ENCODE data around the gene GSX1. TPM values are rescaled to one million over a fixed set of nuclear protein-coding genes. Genes with fewer than 3 reads are reported as not detected.

The GSX1 gene
- polyA plus RNA-seq, 3 donors, result not detected

- TF ChIP-seq CTCF (IDR thresholded peaks at IDR 0.05), result no peak
- intact Hi-C loops (cut with micrococcal nuclease), result no loop called here
These were observed 336 bp upstream of the GSX1 start for GRCh38 chr13:27791901-27792392.

GRCh38 chr13:27793507-27794367 lies 1.5 kb downstream of the GSX1 start:
- peaks cover 90 to 96% of the 10 kb centered on the region in 2 donors for H3K27me3 ChIP-seq (ENCODE audit: control insufficient read depth in 2 of 2, insufficient read depth in 2 of 2, low read length in 2 of 2)
- no peak overlapping the region for H3K27ac ChIP-seq (ENCODE audit: low read depth in 1 of 2, low read length in 2 of 2)
- no peak for TF ChIP-seq CTCF (IDR thresholded peaks at IDR 0.05)
- H3K4me2 ChIP-seq (replicated peaks; ENCODE audit: extremely low read depth, low read length, poor library complexity, severe bottlenecking), result no peak overlapping the region
- 7% methylated on average over 63 of the region's 63 CpGs for WGBS (ENCODE audit: insufficient coverage)
- no peaks in the 10 kb centered on the region for H3K79me2 ChIP-seq (ENCODE audit: insufficient read depth, low read length)
- H3K27me3 Mint-ChIP-seq (ENCODE audit: low read depth in 3 of 3), result peaks cover 89 to 99% (median 93%) of the 10 kb centered on the region in 3 donors
- no peak overlapping the region for H3K9ac ChIP-seq (ENCODE audit: insufficient read depth, low read length, poor library complexity, severe bottlenecking)
- intact Hi-C loops (cut with micrococcal nuclease), result no loop called here
- DNase-seq, result no peak
- peaks cover 21% of the 10 kb centered on the region for H3K4me1 Mint-ChIP-seq
- peak overlapping the region in 1 of 2 donors; percentile 87 for H3K4me3 Mint-ChIP-seq
- no peak overlapping the region for H3K27ac Mint-ChIP-seq
- no peak overlapping the region for H2AFZ ChIP-seq (ENCODE audit: insufficient read depth, low read depth, low read length, poor library complexity, severe bottlenecking)
- H3K9me3 Mint-ChIP-seq, result peaks cover 0 to 33% (median 18%) of the 10 kb centered on the region in 7 donors
- peaks cover 0 to 37% of the 10 kb centered on the region in 2 donors for H3K9me3 ChIP-seq (replicated peaks in 1 of 2; ENCODE audit: control insufficient read depth in 1 of 2, insufficient read depth in 1 of 2, low read length in 2 of 2)
- no peaks in the 10 kb centered on the region for H4K20me1 ChIP-seq (ENCODE audit: insufficient read depth, low read length)
- H3K4me3 ChIP-seq (replicated peaks in 1 of 3; ENCODE audit: low read depth in 2 of 3, low read length in 3 of 3), result no peak overlapping the region
- no peaks in the 10 kb centered on the region for H3K36me3 ChIP-seq (replicated peaks in 1 of 2; ENCODE audit: control insufficient read depth in 1 of 2, insufficient read depth in 2 of 2, low read length in 2 of 2)
- H3K36me3 Mint-ChIP-seq, result peaks cover 2 to 5% of the 10 kb centered on the region in 2 donors
- peaks cover 0 to 8% of the 10 kb centered on the region in 2 donors for H3K4me1 ChIP-seq (ENCODE audit: control insufficient read depth in 1 of 2, insufficient read depth in 2 of 2, low read length in 2 of 2)

More at GRCh38 chr13:27791901-27792392, 336 bp upstream of the GSX1 start:
- 11% methylated on average over 22 of the region's 22 CpGs for WGBS (ENCODE audit: insufficient coverage)
- H3K4me3 Mint-ChIP-seq, result peak overlapping the region in 1 of 2 donors; percentile 90
- Histone ChIP-seq H3K4me1 (ENCODE audit: control insufficient read depth in 1 of 2, insufficient read depth in 2 of 2, low read length in 2 of 2) (peaks cover 0 to 8% of the 10 kb centered on the region in 2 donors), H2AFZ (ENCODE audit: insufficient read depth, low read depth, low read length, poor library complexity, severe bottlenecking) (no peak overlapping the region), H3K27me3 (ENCODE audit: control insufficient read depth in 2 of 2, insufficient read depth in 2 of 2, low read length in 2 of 2) (peaks cover 87 to 95% of the 10 kb centered on the region in 2 donors), H3K4me3 (replicated peaks in 1 of 3; ENCODE audit: low read depth in 2 of 3, low read length in 3 of 3) (no peak overlapping the region), H3K9me3 (replicated peaks in 1 of 2; ENCODE audit: control insufficient read depth in 1 of 2, insufficient read depth in 1 of 2, low read length in 2 of 2) (peaks cover 0 to 27% of the 10 kb centered on the region in 2 donors), H3K27ac (ENCODE audit: low read depth in 1 of 2, low read length in 2 of 2) (no peak overlapping the region), H3K36me3 (replicated peaks in 1 of 2; ENCODE audit: control insufficient read depth in 1 of 2, insufficient read depth in 2 of 2, low read length in 2 of 2) (no peaks in the 10 kb centered on the region), H3K4me2 (replicated peaks; ENCODE audit: extremely low read depth, low read length, poor library complexity, severe bottlenecking) (no peak overlapping the region), H4K20me1 (ENCODE audit: insufficient read depth, low read length) (no peaks in the 10 kb centered on the region), H3K79me2 (ENCODE audit: insufficient read depth, low read length) (no peaks in the 10 kb centered on the region), H3K9ac (ENCODE audit: insufficient read depth, low read length, poor library complexity, severe bottlenecking) (no peak overlapping the region)
- H3K27ac Mint-ChIP-seq, result no peak overlapping the region
- H3K36me3 Mint-ChIP-seq, result peaks cover 2 to 5% of the 10 kb centered on the region in 2 donors
- peaks cover 21% of the 10 kb centered on the region for H3K4me1 Mint-ChIP-seq
- peaks cover 85 to 99% (median 92%) of the 10 kb centered on the region in 3 donors for H3K27me3 Mint-ChIP-seq (ENCODE audit: low read depth in 3 of 3)
- peaks cover 0 to 37% (median 19%) of the 10 kb centered on the region in 7 donors for H3K9me3 Mint-ChIP-seq
- DNase-seq, result no peak
